Gastroesophageal sphincter (tissue), 4 donors: ENCODE measurements around the gene SLC7A8. TPM values are rescaled to one million over a fixed set of nuclear protein-coding genes. Genes with fewer than 3 reads are reported as not detected.

Experiments used
- ATAC-seq: fragments of 150-250 bp; one replicate; pipeline ENCODE4 v1.9.1; 2016; ENCODE audit warnings: mild to moderate bottlenecking, moderate library complexity
- H3K27ac ChIP-seq, 4 donors: fragments of 200-600 bp; sonication (generic) in 3 of 4; 1 replicate in 3 of 4; 2 replicates in 1 of 4; pipeline ENCODE4 v1.5.1; 2016 to 2019
- H3K27me3 ChIP-seq: fragments of 200-600 bp; sonication (generic); one replicate; pipeline ENCODE4 v1.5.1; 2019
- H3K36me3 ChIP-seq, 2 donors: fragments of 200-600 bp; sonication (generic); one replicate each; pipeline ENCODE4 v1.5.1; 2019; ENCODE audit warnings: control low read depth in 1 of 2
- H3K4me1 ChIP-seq, 3 donors: fragments of 200-600 bp; sonication (generic); 1 replicate in 2 of 3; 2 replicates in 1 of 3; pipeline ENCODE4 v1.5.1; 2016 to 2019; ENCODE audit warnings: control low read depth in 2 of 3
- H3K4me3 ChIP-seq, 2 donors: fragments of 200-600 bp; sonication (generic); one replicate each; pipeline ENCODE4 v1.5.1; 2019; ENCODE audit warnings: mild to moderate bottlenecking in 1 of 2, moderate library complexity in 1 of 2
- H3K9me3 ChIP-seq, 3 donors: fragments of 200-600 bp; sonication (generic); one replicate each; pipeline ENCODE4 v1.5.1; 2017 to 2019; ENCODE audit warnings: control low read depth in 2 of 3
- EP300 ChIP-seq: sonication (generic); formaldehyde crosslinking; IDR thresholded peaks from one replicate; pipeline ENCODE4 v1.6.1; 2017; ENCODE audit warnings: antibody characterized with exemption, mild to moderate bottlenecking
- POLR2A ChIP-seq, 2 donors: fragments of 450-650 bp; IDR thresholded peaks; one replicate each; pipeline ENCODE4 v1.6.1; 2017; ENCODE audit warnings: antibody characterized with exemption in 2 of 2, mild to moderate bottlenecking in 2 of 2, moderate library complexity in 1 of 2
- POLR2AphosphoS5 ChIP-seq: sonication (generic); formaldehyde crosslinking; IDR thresholded peaks from one replicate; pipeline ENCODE4 v1.6.1; 2017; ENCODE audit warnings: antibody characterized with exemption
- WGBS, 2 donors: methylation state at CpG; one replicate each; pipeline ENCODE4 v1.1.5; 2018; ENCODE audit warnings: low coverage in 1 of 2; 5-methylcytosine and 5-hydroxymethylcytosine counted together
- total RNA-seq, 4 donors: library from RNA; depleted of rRNA; stranded (reverse); fragments of >200 nt; gene quantifications; one replicate each; pipeline ENCODE4 v1.1.0, GENCODE V29; 2016
- TF ChIP-seq, protein P1 (sequence below), 4 experiments: fragments of 200-600 bp in 2 of 4; fragments of 450-650 bp in 2 of 4; sonication (generic) in 1 of 4; IDR thresholded peaks; one replicate each; pipeline ENCODE4 v1.5.1; 2017 to 2019; ENCODE audit warnings: antibody characterized with exemption in 4 of 4, mild to moderate bottlenecking in 2 of 4, moderate library complexity in 2 of 4

The SLC7A8 gene
- total RNA-seq, 4 donors from 2014 or later: 21.6 to 56.7 (median 32.2) TPM

DNA sequence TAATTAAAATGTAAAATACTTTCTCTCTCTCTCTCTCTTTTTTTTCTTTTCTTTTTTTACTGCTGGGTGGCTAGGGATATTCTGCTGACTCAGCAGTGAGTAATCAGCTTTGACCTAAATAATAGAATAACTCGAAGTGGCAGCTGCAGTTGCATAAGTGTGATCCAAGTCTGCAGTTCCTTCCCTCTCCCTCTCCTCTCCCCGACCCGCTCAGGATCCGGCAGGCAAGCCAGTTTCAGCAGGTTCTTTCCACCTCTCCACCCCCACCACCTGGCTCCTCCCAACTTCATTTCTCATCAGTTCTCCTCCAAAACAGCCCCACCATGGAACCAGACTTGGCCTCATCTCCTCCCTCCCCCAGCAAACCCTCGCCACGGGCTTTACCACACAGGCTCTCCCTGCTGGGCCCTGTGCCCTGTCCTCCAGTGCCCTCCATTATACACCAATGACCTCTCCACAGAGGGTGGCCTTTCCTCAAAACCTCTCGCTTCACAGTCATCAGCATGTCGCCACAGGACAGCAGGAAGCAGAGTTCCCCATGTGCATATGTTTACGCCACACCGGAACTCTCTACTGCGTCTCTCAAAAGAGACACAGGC lies 22.4 kb downstream of the SLC7A8 start:
- 2 to 7% methylated on average over 3 to 4 of the region's 11 CpGs for WGBS, 2 donors
- H3K36me3 ChIP-seq: peaks cover 0 to 48% of the 10 kb centered on the region in 2 donors
- peak; percentile 76 for ATAC-seq
- TF ChIP-seq EP300 (no peak), POLR2AphosphoS5 (peak; percentile 19)
- H3K9me3 ChIP-seq: no peaks in the 10 kb centered on the region
- H3K4me1 ChIP-seq: peaks cover 0 to 22% (median under 1%) of the 10 kb centered on the region in 3 donors
- no peaks in the 10 kb centered on the region for H3K27me3 ChIP-seq
- H3K4me3 ChIP-seq: no peak overlapping the region
- peak overlapping the region in 3 of 4 donors; percentile 50 to 63 (median 55) for H3K27ac ChIP-seq

DNA sequence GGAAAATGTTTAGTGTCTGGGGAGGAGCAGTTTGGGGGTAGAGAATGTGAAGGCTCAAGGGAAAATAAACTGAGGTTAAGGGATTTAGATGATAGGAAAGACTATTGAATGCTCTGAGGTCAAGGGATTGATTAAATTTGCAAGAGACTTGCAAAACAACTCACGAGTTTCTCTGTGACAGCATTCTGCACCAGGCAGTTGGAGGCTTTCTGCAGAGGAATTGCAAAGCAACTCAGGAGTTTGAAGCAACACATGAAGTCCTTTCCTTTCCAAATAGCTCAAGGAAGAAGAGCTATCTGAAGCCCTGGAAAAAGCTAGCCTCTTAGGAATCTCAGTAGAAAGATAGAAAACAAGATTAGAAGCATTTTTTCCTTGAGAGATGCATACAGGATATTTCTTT lies 23.9 kb downstream of the SLC7A8 start:
- Histone ChIP-seq H3K27ac (no peak overlapping the region), H3K4me3 (no peak overlapping the region)

DNA sequence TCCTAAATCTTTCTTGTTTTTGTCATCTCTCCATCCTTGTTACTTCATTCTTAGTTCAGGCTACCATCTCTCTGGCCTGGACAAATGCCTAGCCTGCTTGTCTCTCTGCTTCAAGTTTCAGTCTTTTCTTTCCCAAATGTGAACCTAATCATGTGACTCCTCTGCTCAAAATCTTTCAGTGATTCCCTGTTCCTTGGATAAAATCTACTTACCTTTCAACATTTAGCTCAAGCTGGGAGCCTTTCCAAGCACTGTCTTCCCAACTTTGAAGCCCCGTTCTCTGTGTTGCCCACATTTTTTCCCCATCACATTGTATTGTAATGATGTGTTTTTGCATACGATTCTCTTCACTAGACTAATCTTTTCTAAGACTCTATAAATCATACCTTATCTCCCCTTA lies 24.7 kb downstream of the SLC7A8 start:
- Histone ChIP-seq H3K4me3 (no peak overlapping the region), H3K27me3 (no peaks in the 10 kb centered on the region), H3K36me3 (peaks cover 0 to 25% of the 10 kb centered on the region in 2 donors), H3K9me3 (no peaks in the 10 kb centered on the region), H3K27ac (no peak overlapping the region), H3K4me1 (peaks cover 3 to 44% (median 11%) of the 10 kb centered on the region in 3 donors)
- WGBS, 2 donors: 77 to 80% methylated on average over 2 of the region's 2 CpGs
- ATAC-seq: no peak
- TF ChIP-seq EP300: no peak
- TF ChIP-seq POLR2AphosphoS5: no peak
- TF ChIP-seq, protein P1, sequence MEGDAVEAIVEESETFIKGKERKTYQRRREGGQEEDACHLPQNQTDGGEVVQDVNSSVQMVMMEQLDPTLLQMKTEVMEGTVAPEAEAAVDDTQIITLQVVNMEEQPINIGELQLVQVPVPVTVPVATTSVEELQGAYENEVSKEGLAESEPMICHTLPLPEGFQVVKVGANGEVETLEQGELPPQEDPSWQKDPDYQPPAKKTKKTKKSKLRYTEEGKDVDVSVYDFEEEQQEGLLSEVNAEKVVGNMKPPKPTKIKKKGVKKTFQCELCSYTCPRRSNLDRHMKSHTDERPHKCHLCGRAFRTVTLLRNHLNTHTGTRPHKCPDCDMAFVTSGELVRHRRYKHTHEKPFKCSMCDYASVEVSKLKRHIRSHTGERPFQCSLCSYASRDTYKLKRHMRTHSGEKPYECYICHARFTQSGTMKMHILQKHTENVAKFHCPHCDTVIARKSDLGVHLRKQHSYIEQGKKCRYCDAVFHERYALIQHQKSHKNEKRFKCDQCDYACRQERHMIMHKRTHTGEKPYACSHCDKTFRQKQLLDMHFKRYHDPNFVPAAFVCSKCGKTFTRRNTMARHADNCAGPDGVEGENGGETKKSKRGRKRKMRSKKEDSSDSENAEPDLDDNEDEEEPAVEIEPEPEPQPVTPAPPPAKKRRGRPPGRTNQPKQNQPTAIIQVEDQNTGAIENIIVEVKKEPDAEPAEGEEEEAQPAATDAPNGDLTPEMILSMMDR (IDR thresholded peaks at IDR 0.05): no peak
- TF ChIP-seq POLR2A (IDR thresholded peaks at IDR 0.05): no peak

More for the DNA sequence above, 23.9 kb downstream of the SLC7A8 start:
- TF ChIP-seq, protein P1 (IDR thresholded peaks at IDR 0.05): no peak
- TF ChIP-seq EP300 (no peak), POLR2A (IDR thresholded peaks at IDR 0.05) (no peak), POLR2AphosphoS5 (no peak)
- H3K4me1 ChIP-seq: peaks cover 3 to 36% (median 8%) of the 10 kb centered on the region in 3 donors
- H3K27me3 ChIP-seq: no peaks in the 10 kb centered on the region
- H3K36me3 ChIP-seq: peaks cover 0 to 33% of the 10 kb centered on the region in 2 donors
- no peaks in the 10 kb centered on the region for H3K9me3 ChIP-seq
- no peak for ATAC-seq
- 60 to 64% methylated on average over 1 of the region's 1 CpG for WGBS, 2 donors

DNA sequence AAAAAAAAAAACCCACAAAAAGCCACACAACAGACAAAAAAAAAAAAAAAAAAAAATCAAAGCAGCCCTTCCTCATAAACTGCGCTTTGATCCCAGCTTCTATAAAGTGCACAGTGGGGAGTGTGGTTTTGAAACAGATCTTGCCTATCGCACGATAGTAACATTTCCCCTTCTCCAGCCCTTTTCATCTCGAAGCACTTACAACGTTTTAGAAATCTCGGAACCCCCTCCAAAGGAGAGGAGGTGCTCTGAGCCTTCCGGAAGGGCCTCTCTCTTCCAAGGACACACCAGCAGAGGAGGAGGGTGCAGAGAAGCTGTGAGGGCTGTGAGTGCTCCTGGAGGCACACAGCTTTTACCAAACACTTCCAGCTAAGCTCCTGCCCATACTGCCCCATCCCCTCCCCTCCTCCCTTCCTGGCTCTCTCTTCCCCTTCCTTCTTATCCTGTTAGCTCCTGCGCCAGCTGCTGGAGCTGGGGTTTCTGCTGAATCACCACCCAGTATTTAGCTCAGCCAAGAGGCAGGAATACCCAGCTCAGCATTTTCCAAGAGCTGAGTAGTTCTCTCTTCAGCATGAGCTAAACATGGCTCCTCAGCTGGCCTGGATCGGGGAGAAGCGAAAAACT lies 28.4 kb downstream of the SLC7A8 start:
- H3K4me1 ChIP-seq: peaks cover 10 to 68% (median 14%) of the 10 kb centered on the region in 3 donors
- no peaks in the 10 kb centered on the region for H3K27me3 ChIP-seq
- peaks cover 0 to 20% of the 10 kb centered on the region in 2 donors for H3K36me3 ChIP-seq
- 16 to 17% methylated on average over 5 to 9 of the region's 10 CpGs for WGBS, 2 donors
- TF ChIP-seq, protein P1 (IDR thresholded peaks at IDR 0.05): peak in 2 of 4 experiments; percentile 10 to 34
- TF ChIP-seq POLR2A (IDR thresholded peaks at IDR 0.05) (peak; percentile 46), POLR2AphosphoS5 (peak; percentile 90), EP300 (no peak)
- H3K27ac ChIP-seq: peak overlapping the region; percentile 90 to 98 (median 96)
- H3K9me3 ChIP-seq: no peaks in the 10 kb centered on the region
- ATAC-seq: peak; percentile 87
- peak overlapping the region in 1 of 2 donors; percentile 49 for H3K4me3 ChIP-seq

DNA sequence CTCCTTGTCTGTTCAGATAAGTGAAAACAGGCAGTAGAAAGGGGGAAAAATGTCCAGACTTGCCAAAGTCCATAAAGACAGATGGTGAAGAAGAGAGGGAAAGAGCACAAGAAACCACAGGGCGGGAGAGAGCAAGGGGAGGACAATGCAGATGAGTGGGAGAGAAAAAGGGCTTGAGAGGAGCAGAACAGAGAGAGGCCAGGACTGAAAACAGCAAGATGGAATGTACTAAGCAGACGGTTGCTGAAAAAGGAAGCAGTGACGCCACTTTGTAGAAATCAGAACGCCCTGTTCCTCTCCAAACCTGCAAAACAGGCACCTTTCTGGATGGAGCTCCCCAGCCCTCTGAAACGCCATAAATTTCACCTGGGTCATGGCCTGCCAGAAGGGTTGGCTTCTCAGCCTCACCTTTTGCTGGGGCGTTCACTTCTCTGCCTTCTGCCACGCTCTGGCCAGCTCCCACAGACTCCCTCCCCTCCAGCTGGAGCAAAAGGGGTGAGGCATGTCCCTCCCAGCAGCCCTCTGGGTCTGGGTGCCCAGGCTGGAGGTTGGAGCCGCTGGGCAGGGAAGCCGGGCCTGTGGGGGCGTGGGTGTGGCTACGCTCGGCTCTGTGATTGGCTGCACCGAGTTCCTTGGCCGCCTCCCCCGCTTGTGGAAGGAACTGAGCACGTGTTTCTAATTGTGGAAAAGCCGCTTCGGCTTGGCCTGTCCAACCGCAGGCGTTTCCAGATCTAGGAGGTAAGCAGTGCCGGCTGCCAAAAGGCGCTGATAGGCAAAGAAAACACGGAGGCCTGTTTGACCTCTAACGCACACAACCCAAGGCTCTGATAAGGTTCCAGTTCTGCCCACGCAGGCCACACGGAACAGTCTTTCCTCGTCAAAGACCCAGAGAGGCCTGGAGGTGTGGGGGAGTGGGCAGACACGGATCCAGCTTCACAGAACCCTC lies 29.3 kb downstream of the SLC7A8 start:
- whole genome bisulfite sequencing, 2 donors: 25% methylated on average over 5 of the region's 28 CpGs; no CpG with 5 or more reads in 1 of the 2 donors
- H3K4me3 ChIP-seq: peak overlapping the region; percentile 38 to 49
- TF ChIP-seq, protein P1 (IDR thresholded peaks at IDR 0.05): no peak
- TF ChIP-seq POLR2A (IDR thresholded peaks at IDR 0.05): peak; percentile 81 to 84
- peak; percentile 80 for TF ChIP-seq EP300
- TF ChIP-seq POLR2AphosphoS5: peak; percentile 82
- H3K9me3 ChIP-seq: no peaks in the 10 kb centered on the region
- no peaks in the 10 kb centered on the region for H3K27me3 ChIP-seq
- H3K27ac ChIP-seq: peak overlapping the region; percentile 90 to 98 (median 96)
- peak; percentile 88 for ATAC-seq
- peaks cover 10 to 76% (median 14%) of the 10 kb centered on the region in 3 donors for H3K4me1 ChIP-seq
- peaks cover 0 to 23% of the 10 kb centered on the region in 2 donors for H3K36me3 ChIP-seq
